HG02938 (cell line): ENCODE measurements around the gene CTF1.
A peak's percentile ranks its signal among the peaks of the same experiment; 100 is the strongest.
"Not testable (repeated sequence)": the region's sequence is repeated elsewhere in the genome, so short reads cannot be mapped to it uniquely, and the experiment has no call there.

Experiments used
- ATAC-seq: cut with Tn5 transposase; IDR thresholded peaks from one replicate; pipeline ENCODE4 v1.9.1; 2021; ENCODE audit warnings: mild to moderate bottlenecking, moderate library complexity; ENCODE audit not compliant: unreplicated experiment

Gene CTF1

GRCh38 chr16:30928390-30928789 is 32.0 kb downstream of the CTF1 start:
- ATAC-seq, result no peak

GRCh38 chr16:30929167-30929566 is 32.8 kb downstream of the CTF1 start:
- no peak for ATAC-seq

- no peak for ATAC-seq
Measured at GRCh38 chr16:30930160-30930571, 33.8 kb downstream of the CTF1 start.

- ATAC-seq, result no peak
Measured at GRCh38 chr16:30931068-30931650, 34.7 kb downstream of the CTF1 start.

DNA sequence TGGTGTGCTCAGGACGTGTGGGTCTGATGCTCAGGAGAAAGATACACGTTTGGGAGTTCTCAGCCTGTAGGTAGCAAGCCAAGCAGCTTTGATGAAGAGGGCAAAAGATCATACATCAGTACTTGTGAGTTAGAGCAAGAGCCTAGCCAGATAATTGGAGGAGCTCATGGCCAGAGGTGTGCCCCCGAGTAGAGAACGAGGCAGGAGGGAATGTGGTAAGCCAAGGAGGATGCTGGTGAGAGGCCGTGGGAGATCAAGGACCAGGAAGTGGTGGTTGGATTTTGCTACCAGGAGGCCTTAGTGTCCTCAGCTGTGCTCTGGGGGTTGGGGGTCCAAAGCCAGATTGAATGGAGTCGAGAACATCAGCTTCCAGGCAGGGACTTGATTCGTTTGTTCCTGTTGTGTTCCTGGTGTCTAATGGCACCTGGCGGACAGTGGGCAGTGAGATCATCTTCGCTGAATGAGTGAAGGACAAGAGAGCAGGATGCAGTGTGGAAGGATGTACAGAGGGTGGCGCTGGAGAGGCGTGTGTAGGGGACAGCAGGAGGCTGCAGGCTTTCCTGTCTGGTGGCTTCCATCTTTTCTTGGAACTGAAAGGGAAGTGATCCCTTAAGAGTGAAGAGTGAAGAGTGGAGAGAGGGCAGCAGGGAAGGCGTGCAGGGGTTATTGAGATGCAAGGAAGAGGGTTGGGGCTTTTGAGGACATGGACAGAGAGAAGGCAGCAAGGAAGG is 38.6 kb downstream of the CTF1 start:
- ATAC-seq, result no peak

DNA sequence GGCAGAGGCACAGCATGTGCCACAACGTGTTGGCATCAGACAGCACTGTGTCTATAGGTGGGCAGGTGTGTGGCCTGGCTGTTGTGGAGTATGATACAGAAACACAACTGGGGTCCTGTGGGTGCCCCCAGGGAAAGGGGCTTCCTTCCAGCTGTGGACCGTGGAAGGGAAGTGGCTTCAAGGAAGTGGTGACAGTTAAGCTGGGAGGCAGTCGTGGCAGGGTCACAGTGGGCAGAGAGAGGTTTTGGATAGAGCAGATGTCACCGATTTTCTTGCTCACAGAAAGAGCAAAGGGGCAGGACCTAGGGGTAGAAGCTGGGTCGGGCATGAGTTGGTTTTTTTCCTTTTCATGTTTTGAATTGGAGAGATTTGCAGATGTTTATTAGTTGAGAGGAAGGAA is 41.3 kb downstream of the CTF1 start:
- no peak for ATAC-seq

- ATAC-seq, result not testable (repeated sequence)
Measured at GRCh38 chr16:30939571-30939970, 43.2 kb downstream of the CTF1 start.

DNA sequence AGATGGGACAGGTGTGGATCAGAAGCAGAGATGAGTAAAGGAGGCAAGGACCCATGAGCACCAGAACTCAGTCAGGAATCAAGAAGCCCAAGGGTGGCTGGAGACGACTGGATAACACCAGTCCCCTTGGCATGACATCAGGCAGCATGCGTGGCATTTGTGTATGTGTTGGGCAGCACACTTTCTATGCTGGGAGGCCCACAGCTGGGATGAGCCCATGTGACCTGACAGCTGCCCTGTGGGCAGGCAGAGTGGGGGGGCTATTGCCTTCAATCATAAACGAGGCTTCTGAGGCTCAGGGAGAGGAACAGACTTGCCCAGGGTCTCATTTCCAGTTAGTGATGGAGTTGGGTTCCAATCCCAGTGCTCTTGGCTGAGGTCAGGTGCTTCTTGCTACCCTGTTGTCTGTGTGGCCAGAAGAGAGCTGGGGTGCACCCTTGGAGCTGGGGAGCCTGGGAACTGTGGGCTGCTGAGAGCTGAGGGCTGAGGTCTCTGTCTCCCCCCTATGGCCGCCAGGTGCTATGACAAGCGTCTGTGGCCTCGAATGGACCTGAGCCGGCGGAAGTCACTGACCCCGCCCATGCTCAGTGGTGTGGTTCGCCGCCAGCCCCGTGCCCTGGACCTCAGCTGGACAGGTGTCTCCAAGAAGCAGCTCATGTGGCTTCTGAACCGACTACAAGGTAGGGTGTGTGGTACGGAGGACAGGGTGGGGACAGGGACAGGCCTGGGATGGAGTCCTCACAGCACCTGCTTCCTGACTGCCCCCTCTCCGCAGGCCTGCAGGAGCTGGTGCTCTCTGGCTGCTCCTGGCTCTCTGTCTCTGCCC is 45.4 kb downstream of the CTF1 start:
- peak; percentile 64 for ATAC-seq

DNA sequence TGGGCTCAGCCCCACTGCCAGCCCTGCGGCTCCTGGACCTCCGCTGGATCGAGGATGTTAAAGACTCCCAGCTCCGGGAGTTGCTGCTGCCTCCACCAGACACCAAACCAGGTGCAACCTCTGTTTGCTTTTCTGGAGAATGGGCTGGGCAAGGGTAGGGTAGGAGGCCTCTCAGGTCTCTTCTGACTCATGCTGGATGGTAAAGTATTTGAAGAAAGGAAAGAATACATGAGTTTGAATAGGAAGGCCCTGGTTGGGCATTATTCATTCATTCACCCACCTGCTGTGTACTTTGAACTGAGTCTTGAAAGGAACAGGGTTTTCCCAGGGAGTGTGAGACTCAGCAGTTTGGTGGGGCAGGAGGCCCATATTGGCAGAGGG is 46.0 kb downstream of the CTF1 start:
- ATAC-seq, result no peak

GRCh38 chr16:30944352-30944751 is 47.9 kb downstream of the CTF1 start:
- ATAC-seq, result no peak

DNA sequence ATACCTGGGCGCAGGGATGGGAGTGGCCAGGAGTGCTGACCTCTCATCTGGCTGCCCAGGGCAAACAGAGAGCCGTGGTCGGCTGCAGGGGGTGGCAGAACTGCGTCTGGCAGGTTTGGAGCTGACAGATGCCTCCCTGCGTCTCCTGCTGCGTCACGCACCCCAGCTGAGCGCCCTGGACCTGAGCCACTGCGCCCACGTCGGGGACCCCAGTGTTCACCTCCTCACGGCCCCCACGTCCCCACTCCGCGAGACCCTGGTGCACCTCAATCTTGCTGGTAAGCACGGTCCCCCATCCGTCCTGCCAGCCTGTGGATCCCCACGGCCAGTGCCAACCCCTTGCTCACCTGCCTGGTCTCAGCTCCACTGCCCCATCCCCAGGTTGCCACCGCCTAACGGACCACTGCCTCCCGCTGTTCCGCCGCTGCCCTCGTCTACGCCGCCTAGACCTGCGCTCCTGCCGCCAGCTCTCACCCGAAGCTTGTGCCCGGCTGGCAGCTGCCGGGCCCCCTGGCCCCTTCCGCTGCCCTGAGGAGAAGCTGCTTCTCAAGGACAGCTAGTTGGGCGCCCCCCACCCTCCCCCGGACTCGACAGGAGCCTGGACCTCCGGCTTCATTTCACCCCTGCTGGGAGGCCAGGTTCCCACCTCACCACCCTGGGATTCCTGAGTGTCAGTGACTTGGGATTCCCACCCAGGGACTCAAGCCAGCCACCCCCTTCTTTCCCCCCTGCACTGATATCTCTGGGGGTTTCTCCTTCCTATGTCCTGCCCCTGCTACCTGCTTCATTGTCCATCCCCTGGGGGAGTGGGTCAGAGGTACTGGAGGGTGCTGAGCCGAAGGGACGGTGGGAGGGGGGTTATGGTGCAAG is 50.5 kb downstream of the CTF1 start:
- no peak for ATAC-seq

DNA sequence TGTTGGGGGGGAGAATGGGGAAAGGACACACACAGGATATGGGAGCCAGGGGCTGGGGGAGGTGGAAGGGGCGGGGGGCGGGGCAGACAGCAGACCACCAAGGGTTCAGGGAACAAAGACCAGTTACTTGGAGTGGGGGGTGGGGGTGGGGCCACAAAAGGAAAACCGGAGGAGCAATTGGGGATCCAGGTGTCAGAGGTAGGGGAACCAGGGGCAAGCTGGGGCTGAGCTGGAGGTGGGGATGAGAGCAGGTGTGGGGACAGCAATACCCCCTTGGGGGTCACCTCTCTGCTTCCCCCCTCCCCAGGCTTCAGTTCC is 51.1 kb downstream of the CTF1 start:
- ATAC-seq, result no peak

- no peak for ATAC-seq
Measured at GRCh38 chr16:30947859-30948666, 51.6 kb downstream of the CTF1 start.

DNA sequence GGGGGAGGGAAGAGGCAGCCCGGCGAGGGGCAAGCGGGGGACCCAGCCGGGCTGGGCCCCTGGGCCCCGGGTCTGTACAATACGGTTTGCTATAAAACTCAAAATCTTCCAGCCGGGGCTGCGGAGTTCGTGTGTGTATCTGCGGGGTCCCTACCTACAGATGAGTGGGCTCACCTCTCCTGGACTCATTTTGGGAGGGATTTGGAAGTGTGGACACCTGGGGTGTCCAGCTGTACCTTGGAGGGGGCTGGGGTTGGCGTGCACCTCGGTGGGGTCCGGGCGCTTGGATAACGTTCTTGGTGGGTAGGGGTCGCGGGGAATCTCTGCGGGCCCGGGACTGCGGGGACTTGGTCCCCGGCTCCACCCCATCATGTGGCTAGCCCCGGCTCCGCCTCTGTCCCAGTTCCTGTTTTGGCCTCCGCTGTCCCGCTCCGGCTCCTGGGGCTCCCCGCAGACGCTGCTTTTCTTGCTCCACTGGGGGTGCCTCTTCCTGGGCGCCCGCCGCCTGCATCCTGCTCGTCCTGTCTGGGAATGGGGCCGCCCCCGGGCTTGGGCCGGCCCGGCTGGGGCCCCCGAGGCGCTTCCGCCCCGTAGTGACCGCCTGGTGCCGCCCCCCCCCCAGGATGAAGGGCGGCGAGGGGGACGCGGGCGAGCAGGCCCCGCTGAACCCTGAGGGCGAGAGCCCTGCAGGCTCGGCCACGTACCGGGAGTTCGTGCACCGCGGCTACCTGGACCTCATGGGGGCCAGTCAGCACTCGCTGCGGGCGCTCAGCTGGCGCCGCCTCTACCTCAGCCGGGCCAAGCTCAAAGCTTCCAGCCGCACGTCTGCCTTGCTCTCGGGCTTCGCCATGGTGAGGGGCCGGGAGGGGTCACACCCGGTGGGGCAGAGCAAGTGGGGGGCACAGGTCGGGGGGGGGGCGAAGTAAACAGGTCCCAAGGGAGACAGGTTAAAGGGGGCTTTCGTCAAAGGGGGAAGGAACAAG is 52.5 kb downstream of the CTF1 start, which contains the start of gene ORAI3:
Gene ORAI3 (plus strand): TSS at position 402 of the 983 bp plus-strand sequence. CDS start 222 bp downstream, at position 624.
- peak; percentile 60 for ATAC-seq

DNA sequence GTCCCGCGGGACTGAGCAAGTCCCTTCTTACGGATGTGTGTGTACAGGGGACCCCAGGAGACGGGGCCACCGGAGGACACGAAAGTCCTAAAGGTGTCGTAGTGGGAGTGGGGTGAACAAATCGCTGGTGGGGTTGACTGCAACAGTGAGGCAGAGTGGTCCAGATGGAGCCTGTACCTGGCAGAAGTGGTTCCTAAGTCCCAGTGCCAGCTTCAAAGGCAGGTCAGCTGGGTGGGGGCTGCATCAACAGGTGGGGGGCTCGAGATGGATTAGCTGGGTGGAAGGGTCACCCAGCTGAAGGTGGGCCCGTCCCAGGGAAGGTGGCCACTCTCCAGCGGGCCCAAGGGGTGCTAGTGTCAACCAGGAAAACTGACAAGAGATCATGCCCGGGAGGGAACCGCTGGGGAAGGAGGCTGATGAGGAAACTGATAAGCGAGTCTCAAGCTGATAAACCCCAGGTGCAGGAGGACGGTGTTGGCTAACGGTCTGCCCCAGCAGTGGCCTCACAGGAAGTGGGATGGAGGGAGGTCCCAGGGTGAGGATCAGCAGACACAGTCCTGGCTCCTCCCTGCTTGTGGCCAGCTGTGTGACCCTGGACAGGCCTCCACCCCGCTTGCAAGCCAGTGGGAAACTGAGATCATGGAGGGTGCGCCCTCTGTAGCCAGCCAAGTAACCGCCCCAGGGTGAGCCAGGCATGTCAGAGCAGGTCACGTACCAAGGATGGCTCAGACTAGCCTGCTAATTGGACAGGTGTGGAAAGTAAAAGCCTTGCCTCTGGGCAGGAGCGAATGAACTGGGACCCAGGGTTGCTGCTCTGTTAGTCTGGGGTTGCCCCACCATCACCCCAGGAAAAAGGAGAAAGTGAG is 53.5 kb downstream of the CTF1 start:
- no peak for ATAC-seq

- no peak for ATAC-seq
Measured at GRCh38 chr16:30950516-30951065, 54.2 kb downstream of the CTF1 start.

- ATAC-seq, result no peak
Measured at GRCh38 chr16:30951193-30951592, 54.8 kb downstream of the CTF1 start.

DNA sequence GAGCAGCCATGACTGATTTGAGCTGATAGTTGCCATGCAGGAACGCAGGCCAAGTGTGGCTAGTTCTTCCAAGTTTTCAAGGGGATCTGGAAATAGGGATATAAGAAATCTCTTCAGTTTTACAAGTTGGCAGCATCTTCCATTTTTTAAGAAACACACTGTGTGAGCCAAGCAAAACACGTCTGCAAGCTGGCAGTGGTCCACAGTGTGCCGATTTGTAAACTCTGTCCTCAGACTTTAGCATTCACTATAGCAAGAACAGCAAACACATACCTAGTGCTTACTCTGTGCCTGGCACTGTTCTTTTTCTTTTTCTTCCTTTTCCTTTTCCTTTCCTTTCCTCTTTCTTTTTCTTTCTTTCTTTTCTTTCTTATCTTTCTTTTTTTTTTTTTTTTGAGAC is 55.3 kb downstream of the CTF1 start:
- no peak for ATAC-seq
